Activated CD8-positive, alpha-beta T cell treated with anti-CD3 and anti-CD28 coated beads, Interleukin-2, amount 10 ng/mL, durations not matched to agents 7 days and 5 days (primary cell): ENCODE data around the gene ZNF831. TPM values are rescaled to one million over a fixed set of nuclear protein-coding genes. Genes with fewer than 3 reads are reported as not detected.

Experiments used
- ATAC-seq: fragments of 150-1000 bp; cut with Tn5 transposase; one replicate; pipeline ENCODE4 v1.10.0; 2021; ENCODE audit warnings: moderate library complexity
- CTCF ChIA-PET: fragments of 350-600 bp; sonication (Branson Sonifier 250); formaldehyde crosslinking; loops from one replicate; lab custom pipeline; 2021; ENCODE audit warnings: antibody characterized with exemption; lab: Charles Lee
- POLR2A ChIA-PET: fragments of 350-600 bp; sonication (Branson Sonifier 250); formaldehyde crosslinking; loops from one replicate; lab custom pipeline; 2021; ENCODE audit warnings: antibody characterized with exemption; lab: Charles Lee
- DNase-seq: peaks from one replicate; pipeline ENCODE4 v3.0.0-alpha.2; 2020
- H3K27ac Mint-ChIP-seq: one replicate; pipeline ENCODE4 v1.8.0; 2021; ENCODE audit warnings: mild to moderate bottlenecking, mixed read lengths
- H3K27me3 Mint-ChIP-seq: one replicate; pipeline ENCODE4 v1.8.0; 2021; ENCODE audit warnings: low read depth, mixed read lengths
- H3K36me3 Mint-ChIP-seq: one replicate; pipeline ENCODE4 v1.8.0; 2021; ENCODE audit warnings: low read depth, mixed read lengths
- H3K4me1 Mint-ChIP-seq: one replicate; pipeline ENCODE4 v1.8.0; 2021; ENCODE audit warnings: low read depth, mixed read lengths
- H3K4me3 Mint-ChIP-seq: one replicate; pipeline ENCODE4 v1.8.0; 2021; ENCODE audit warnings: mild to moderate bottlenecking, mixed read lengths
- H3K9me3 Mint-ChIP-seq: one replicate; pipeline ENCODE4 v1.8.0; 2022; ENCODE audit warnings: mixed read lengths; ENCODE audit not compliant: insufficient read depth
- total RNA-seq, 2 experiments: library from RNA; stranded (reverse); gene quantifications; one replicate each; pipeline ENCODE4 v1.2.3, GENCODE V29; 2021

Gene ZNF831
- total RNA-seq, 2 experiments from 2014 or later = 8.6 to 9.2 TPM

DNA sequence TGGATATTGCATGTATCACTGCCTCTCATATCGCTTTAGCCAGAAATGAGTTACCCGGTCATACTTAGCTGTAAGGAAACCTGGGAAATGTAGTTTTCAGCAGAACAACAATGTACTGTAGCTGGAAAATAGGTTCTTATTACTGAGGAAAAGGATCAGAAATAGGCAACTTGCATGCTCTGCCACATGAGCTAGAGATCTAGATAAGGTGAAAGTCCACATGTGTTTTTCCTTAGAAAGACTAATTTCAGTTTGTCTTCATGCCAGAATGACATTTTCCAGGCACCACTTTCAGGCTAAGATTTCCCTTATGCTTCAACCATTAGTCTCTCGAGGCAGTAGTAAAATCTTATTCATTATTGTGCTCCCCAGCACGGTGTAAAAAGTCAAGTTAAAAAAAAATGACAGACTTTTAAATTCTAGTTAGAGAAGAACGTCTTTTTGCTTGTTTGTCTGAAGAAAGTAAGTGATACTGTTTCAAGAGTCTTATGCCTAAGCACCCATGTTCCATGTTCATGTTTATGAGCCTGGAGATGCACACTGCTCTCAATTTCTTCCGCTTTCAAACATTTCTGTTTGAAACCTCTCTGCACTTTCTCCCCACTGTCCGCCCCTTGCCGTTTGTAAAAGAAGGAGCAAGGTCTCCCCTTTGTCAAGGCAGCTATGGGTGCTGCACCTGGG lies 67.6 kb downstream of the ZNF831 start:
- ChIA-PET POLR2A (interaction anchor here (0.9 kb wide), 1 partner anchor 22 kb away, joined by 3 read pairs; no protein-coding TSS in a partner anchor), CTCF (interaction anchor here (0.7 to 1.7 kb wide), 4 partner anchors 8 to 25 kb away, joined by 3 to 8 read pairs (median 3); no protein-coding TSS in a partner anchor)
- H3K4me1 Mint-ChIP-seq = peaks cover 20% of the 10 kb centered on the region
- ATAC-seq = no peak
- H3K27me3 Mint-ChIP-seq = no peaks in the 10 kb centered on the region
- no peak overlapping the region for H3K27ac Mint-ChIP-seq
- H3K36me3 Mint-ChIP-seq = peaks cover 35% of the 10 kb centered on the region
- H3K9me3 Mint-ChIP-seq = no peaks in the 10 kb centered on the region
- no peak for DNase-seq
- no peak overlapping the region for H3K4me3 Mint-ChIP-seq

DNA sequence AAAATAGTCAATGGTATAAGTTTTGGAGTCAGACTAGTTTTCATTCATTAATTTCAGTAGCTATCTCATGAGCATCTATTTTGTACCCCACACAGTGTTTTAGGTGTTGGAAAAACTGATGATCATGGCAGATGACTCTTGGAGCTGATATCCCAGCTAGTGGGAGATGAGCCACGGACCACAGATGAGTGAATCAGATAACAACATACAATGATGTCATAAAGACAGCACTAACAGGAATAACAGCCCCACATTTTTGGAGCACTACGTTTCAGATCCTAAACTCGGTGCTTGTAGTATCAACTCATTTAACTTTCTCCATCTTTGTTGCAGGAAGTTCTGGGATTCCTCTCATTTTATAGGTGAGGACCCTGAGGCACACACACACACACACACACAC lies 69.0 kb downstream of the ZNF831 start:
- Mint-ChIP-seq H3K36me3 (peaks cover 37% of the 10 kb centered on the region), H3K27me3 (no peaks in the 10 kb centered on the region), H3K9me3 (no peaks in the 10 kb centered on the region), H3K4me1 (peaks cover 21% of the 10 kb centered on the region), H3K27ac (no peak overlapping the region), H3K4me3 (no peak overlapping the region)
- no peak for ATAC-seq
- ChIA-PET POLR2A (no interaction called here), CTCF (interaction anchor here (1.0 kb wide), 1 partner anchor 11 kb away, joined by 3 read pairs; no protein-coding TSS in a partner anchor)
- no peak for DNase-seq

DNA sequence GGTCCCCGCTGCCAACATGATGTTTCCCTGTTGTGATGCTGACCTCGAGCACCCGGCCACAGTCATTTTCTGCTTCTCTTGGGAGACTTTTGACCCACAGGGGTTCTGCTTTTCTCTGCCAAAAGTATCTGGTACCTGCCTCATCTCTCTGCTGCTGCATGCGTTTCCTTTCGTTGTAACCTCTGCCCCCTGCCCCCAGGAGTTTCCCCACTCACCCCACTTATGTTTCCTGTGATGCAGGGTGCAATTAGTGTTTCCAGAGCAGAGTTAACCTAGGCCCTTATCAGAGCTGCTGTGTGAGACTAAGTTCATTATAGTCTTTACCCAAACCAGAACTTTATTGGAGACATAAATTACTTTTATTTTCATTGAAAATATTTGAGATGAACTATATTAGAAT lies 71.6 kb downstream of the ZNF831 start:
- no peaks in the 10 kb centered on the region for H3K27me3 Mint-ChIP-seq

DNA sequence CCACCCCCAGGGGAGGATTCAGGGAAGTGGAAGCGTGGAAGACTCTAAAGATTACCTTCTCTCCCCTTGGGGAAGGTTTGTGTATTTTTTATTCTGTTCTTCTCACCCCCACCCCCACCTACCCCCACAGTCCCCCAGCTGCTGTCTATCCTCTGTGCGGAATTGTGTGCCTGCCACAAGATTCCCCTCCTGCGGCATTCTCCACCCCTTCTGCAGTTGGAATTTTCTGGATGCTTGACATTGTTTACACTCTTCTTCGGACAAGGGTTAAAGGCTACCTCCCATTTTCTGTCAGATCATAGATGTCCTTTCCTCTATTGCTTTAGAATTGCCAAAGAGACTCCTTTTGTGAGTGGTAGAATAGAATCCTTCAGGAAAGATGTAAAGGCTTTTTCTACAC lies 76.4 kb downstream of the ZNF831 start:
- Mint-ChIP-seq H3K36me3 (peaks cover 53% of the 10 kb centered on the region), H3K9me3 (no peaks in the 10 kb centered on the region), H3K4me3 (no peak overlapping the region), H3K27me3 (no peaks in the 10 kb centered on the region), H3K4me1 (peaks cover 34% of the 10 kb centered on the region), H3K27ac (no peak overlapping the region)
- ChIA-PET POLR2A (interaction anchor here (0.9 kb wide), 1 partner anchor 349 kb away, joined by 4 read pairs; no protein-coding TSS in a partner anchor), CTCF (no interaction called here)
- ATAC-seq = no peak
- DNase-seq = no peak

More for the DNA sequence above, 71.6 kb downstream of the ZNF831 start:
- Mint-ChIP-seq H3K4me1 (peaks cover 21% of the 10 kb centered on the region), H3K36me3 (peaks cover 41% of the 10 kb centered on the region), H3K4me3 (no peak overlapping the region), H3K27ac (peak overlapping the region; percentile 1), H3K9me3 (no peaks in the 10 kb centered on the region)
- peak; percentile 67 for ATAC-seq
- CTCF ChIA-PET = interaction anchor here (0.7 to 1.8 kb wide), 3 partner anchors 11 to 18 kb away, joined by 3 to 4 read pairs (median 3); no protein-coding TSS in a partner anchor
- DNase-seq = peak; percentile 42
- POLR2A ChIA-PET = no interaction called here

DNA sequence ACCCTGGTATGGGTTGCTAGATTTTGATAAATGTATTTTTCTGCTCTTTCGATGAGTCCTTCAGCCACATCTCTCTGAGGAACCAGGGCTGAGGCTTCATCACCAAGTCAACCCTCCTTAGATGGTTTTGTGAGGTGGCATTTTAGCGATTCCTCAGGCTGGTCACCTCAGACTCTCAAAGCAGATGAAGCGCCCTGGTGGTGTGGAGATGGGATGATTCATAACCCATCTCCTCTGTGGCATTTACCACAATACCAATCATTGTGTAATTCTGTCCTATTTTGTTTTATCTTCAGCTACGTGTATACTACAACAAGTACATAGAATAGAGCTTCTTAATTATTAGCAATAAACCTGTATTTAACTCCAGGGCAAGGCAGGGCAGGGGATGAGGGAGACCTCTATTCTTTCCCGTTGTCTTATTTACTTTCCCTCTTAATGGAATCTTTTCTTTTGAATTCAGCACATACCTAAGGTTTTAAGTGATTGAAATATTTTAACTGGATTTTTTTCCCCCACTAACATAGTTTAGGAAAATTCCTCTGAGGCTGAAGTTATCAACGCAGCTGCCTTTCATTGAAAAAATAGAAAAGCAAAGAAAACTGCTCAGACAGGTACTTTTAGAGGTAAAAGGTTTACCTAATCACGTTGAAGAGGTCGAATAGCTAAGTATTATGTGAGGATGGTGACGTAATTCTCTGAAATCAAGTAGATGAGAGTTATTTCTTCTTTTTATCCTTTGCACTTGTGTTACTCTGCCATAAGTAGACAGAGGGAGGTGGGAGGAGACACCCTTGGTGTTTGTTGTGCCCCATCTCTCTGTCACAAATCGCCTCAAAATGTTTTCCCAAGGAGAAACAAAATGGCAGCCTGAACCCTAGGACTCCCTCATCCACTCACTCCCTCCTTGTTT lies 79.3 kb downstream of the ZNF831 start:
- Mint-ChIP-seq H3K4me1 (peaks cover 24% of the 10 kb centered on the region), H3K27ac (no peak overlapping the region), H3K27me3 (no peaks in the 10 kb centered on the region), H3K9me3 (no peaks in the 10 kb centered on the region), H3K36me3 (peaks cover 55% of the 10 kb centered on the region), H3K4me3 (no peak overlapping the region)
- CTCF ChIA-PET = interaction anchor here (0.7 to 1.3 kb wide), 4 partner anchors 11 to 21 kb away, joined by 3 to 8 read pairs (median 3); no protein-coding TSS in a partner anchor
- POLR2A ChIA-PET = no interaction called here
- peak; percentile 93 for ATAC-seq
- peak; percentile 61 for DNase-seq

DNA sequence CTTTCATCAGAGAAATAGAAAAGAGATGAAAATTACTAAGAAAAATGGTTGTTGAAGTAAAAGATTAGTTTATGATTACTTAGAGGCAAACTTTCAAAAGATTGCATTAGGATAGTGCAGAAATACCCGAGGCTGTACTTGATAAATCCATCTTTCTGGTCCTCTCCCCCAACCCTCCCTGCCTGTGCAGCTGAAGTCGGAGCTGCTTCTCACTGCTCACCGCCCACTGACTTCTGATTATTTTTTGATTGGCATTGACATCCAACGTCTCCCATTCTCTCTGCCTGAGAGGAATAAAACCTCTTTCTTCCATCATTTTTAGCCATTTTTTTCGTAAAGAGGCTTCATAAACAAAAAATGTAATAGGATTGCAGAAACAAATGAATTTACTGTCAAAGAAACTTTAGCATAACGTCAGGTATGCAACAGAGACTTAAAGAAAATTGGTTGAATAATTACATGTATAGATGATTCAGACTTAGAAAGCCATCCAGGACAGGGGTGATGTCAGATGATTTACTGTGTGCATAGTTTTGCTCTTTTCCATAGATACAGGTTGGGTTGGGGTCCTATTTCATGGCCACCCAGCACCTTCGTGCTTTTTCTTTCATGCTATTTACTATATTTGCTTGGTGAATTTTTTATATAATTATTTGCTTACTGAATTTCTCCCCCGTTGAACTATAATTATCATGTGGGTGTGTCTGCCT lies 83.2 kb downstream of the ZNF831 start:
- ATAC-seq (no peak), DNase-seq (no peak)
- H3K27ac Mint-ChIP-seq = no peak overlapping the region
- CTCF ChIA-PET = interaction anchor here (2.0 kb wide), 1 partner anchor 24 kb away, joined by 8 read pairs; no protein-coding TSS in a partner anchor
- no peak overlapping the region for H3K4me3 Mint-ChIP-seq
- H3K27me3 Mint-ChIP-seq = no peaks in the 10 kb centered on the region
- peaks cover 17% of the 10 kb centered on the region for H3K9me3 Mint-ChIP-seq
- POLR2A ChIA-PET = interaction anchor here (0.6 kb wide), 1 partner anchor 9 kb away, joined by 3 read pairs; no protein-coding TSS in a partner anchor
- H3K36me3 Mint-ChIP-seq = peaks cover 67% of the 10 kb centered on the region
- H3K4me1 Mint-ChIP-seq = peaks cover 40% of the 10 kb centered on the region

DNA sequence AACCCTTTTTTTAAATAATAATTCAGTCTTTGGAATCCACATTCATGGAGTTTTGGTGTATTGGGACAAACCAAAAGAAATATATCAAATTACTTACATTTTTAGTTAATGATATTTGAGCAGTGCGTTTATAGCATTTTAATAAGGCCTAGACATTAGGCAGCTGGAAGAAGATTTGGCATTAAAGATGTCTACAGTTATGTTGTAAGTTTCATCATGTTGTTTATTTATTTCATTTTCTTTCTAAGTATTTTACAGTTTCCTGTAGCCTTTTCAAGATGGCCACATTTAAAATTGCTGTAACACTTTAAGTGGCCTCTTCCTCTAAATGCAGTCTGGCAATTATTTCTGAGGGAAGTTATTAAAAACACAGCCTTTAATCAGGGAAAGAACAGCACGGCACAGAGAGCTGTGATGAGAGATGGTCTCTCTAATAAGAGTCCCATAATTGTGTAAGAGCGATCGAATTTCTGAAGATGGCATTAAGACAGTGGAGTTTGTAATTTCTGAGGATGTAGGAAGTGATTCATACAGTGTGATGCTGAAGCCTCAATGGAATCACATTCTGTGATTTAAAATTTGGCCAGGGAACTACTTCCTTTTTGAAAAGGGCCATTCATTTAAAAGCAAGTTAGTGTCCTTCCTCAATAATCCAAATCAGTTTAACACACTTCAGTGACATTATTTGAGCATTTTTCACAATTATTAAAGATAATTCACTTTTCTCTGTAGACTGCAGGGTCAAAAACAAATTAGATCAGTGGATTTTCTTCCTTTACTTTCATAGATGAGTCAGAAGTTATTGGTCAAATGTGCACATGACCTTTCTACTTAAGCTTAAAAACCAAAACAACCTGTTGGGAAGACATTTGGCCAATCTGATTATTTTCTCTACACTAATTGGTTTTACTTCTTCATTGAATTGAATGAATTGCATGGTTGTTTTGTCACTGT lies 84.4 kb downstream of the ZNF831 start:
- Mint-ChIP-seq H3K27ac (no peak overlapping the region), H3K27me3 (no peaks in the 10 kb centered on the region), H3K9me3 (peaks cover 28% of the 10 kb centered on the region), H3K4me1 (peaks cover 40% of the 10 kb centered on the region), H3K4me3 (no peak overlapping the region), H3K36me3 (peaks cover 73% of the 10 kb centered on the region)
- DNase-seq (no peak), ATAC-seq (no peak)
- ChIA-PET CTCF (interaction anchor here (0.8 to 2.0 kb wide), 2 partner anchors 17 to 25 kb away, joined by 3 to 8 read pairs; no protein-coding TSS in a partner anchor), POLR2A (no interaction called here)

DNA sequence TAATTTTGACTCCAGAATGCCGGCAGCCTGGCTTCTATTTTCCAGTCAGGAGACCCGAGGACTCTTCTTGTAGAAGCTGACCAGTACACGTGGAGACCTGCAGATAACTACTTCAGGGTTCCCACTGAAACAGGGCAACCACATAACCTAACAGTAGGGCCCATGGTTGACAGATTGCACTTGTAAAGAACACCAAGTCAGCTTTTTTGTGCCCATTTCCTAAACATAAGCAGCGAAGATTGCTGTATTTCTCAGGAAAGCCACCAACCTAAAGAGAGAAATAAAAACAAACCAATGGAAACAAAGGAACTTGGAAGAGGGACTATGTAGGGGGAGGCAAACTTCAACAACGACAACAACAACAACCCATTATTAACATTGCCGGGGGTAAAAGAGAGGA lies 86.7 kb downstream of the ZNF831 start:
- H3K4me1 Mint-ChIP-seq = peaks cover 58% of the 10 kb centered on the region
- CTCF ChIA-PET = interaction anchor here (0.7 kb wide), 2 partner anchors 162 to 583 kb away, joined by 3 read pairs; no protein-coding TSS in a partner anchor

DNA sequence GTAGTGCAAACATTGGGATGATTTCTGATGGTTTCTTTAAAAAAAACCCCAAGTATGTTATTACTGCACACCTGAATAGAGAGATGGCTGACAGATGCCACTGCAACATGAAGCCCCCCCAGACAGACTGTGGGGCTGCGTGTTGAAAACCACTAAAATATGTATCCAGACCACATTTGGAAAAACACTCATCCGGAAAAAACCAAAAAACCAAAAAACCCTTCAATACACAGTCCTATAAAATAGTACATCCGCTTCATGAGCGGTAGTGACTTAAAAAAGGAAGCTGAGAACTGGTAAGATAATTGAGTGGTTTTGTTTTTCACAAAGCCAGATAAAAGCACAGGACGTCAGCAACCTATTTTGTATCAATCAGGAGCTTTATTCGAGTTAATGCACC lies 89.7 kb downstream of the ZNF831 start:
- Mint-ChIP-seq H3K27me3 (no peaks in the 10 kb centered on the region), H3K4me3 (peak overlapping the region; percentile 72), H3K36me3 (peaks cover 84% of the 10 kb centered on the region), H3K9me3 (peaks cover 30% of the 10 kb centered on the region), H3K4me1 (peaks cover 78% of the 10 kb centered on the region), H3K27ac (peak overlapping the region; percentile 97)
- DNase-seq (peak; percentile 49), ATAC-seq (peak; percentile 56)
- ChIA-PET POLR2A (interaction anchor here (0.6 to 1.4 kb wide), 3 partner anchors 13 to 365 kb away, joined by 3 to 5 read pairs (median 3); no protein-coding TSS in a partner anchor), CTCF (interaction anchor here (0.6 to 2.0 kb wide), 13 partner anchors 9 to 602 kb away, joined by 3 to 9 read pairs (median 3); partner anchors contain the start of gene STX16)

More for the DNA sequence above, 86.7 kb downstream of the ZNF831 start:
- Mint-ChIP-seq H3K9me3 (peaks cover 30% of the 10 kb centered on the region), H3K36me3 (peaks cover 75% of the 10 kb centered on the region), H3K4me3 (no peak overlapping the region), H3K27me3 (no peaks in the 10 kb centered on the region), H3K27ac (no peak overlapping the region)
- DNase-seq (no peak), ATAC-seq (no peak)
- POLR2A ChIA-PET = interaction anchor here (0.7 kb wide), 1 partner anchor 1850 kb away, joined by 3 read pairs; no protein-coding TSS in a partner anchor

DNA sequence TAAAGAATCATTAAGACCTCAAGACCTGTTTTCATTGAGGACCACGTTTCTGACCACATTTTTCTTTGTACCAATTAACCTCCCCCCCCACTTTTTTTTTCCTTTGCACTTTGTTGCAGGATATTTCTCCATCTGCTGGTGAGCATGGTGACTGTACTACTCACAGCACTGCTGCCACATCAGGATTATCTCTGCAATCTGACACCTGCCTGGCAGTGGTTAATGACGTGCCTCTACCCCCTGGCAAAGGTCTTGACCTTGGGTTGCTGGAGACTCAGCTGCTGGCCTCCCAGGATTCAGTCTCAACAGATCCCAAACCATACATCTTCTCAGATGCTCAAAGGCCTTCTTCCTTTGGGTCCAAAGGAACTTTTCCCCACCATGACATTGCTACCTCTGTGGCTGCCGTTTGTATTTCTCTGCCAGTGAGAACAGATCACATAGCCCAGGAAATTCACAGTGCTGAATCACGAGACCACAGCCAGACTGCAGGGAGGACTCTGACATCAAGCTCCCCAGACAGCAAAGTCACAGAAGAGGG lies 90.2 kb downstream of the ZNF831 start:
- ChIA-PET POLR2A (interaction anchor here (0.6 to 1.4 kb wide), 5 partner anchors 11 to 164 kb away, joined by 3 to 5 read pairs (median 3); no protein-coding TSS in a partner anchor), CTCF (interaction anchor here (0.6 to 2.0 kb wide), 11 partner anchors 8 to 603 kb away, joined by 3 to 9 read pairs (median 3); partner anchors contain the start of gene STX16)
- ATAC-seq = peak; percentile 80
- no peaks in the 10 kb centered on the region for H3K27me3 Mint-ChIP-seq
- peak overlapping the region; percentile 72 for H3K4me3 Mint-ChIP-seq
- peaks cover 30% of the 10 kb centered on the region for H3K9me3 Mint-ChIP-seq
- peaks cover 79% of the 10 kb centered on the region for H3K4me1 Mint-ChIP-seq
- peak overlapping the region; percentile 97 for H3K27ac Mint-ChIP-seq
- peaks cover 81% of the 10 kb centered on the region for H3K36me3 Mint-ChIP-seq
- peak; percentile 72 for DNase-seq
